Measurements from ENCODE around the gene CAVIN4. TPM values are rescaled to one million over a fixed set of nuclear protein-coding genes. Genes with fewer than 3 reads are reported as not detected.

CAVIN4 gene
- total RNA-seq, 6 donors from 2014 or later: 0.44 to 2.4 (median 0.80) TPM

DNA sequence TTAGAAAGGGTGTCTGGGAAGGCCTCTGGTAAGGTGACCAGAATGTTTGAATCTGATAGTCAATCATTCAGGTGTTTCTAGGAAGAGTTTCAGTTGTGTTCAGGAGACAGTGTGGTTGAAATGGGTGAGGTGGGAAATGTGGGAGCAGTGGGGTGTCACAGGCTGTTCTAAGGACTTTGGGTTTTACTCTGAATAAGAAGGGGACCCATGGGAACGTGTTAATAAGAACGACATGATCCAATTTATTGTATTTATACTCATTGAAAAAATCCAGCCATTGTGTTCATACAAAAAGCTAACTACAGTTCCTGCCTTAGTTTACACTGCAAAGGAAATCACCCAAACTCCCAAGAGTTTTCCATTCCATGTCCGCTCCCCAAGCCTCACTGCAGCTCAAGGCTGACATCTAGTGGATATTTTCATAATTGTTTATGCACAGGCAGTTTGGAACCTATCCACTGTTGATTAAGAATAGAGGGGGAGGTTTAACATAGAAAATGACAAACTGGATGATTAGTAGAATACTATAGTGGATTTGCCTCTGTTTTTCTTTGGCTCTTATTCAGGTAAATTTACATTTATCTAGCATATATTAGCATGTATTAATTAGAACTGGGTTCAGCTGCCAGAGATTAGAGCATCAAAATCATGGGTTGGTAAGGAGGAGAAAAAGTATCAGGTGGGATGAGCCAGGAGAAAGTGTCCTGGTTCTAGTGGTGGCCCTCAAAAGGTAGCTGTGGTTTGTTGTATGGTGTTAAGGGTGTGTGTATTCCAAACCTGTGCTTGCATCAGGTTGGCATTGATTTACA, 17.7 kb downstream of the CAVIN4 start:
- H3K4me1 ChIP-seq: peaks cover 4 to 16% (median 13%) of the 10 kb centered on the region in 4 donors
- TF ChIP-seq EP300 (IDR thresholded peaks at IDR 0.05): no peak
- TF ChIP-seq, protein P1, sequence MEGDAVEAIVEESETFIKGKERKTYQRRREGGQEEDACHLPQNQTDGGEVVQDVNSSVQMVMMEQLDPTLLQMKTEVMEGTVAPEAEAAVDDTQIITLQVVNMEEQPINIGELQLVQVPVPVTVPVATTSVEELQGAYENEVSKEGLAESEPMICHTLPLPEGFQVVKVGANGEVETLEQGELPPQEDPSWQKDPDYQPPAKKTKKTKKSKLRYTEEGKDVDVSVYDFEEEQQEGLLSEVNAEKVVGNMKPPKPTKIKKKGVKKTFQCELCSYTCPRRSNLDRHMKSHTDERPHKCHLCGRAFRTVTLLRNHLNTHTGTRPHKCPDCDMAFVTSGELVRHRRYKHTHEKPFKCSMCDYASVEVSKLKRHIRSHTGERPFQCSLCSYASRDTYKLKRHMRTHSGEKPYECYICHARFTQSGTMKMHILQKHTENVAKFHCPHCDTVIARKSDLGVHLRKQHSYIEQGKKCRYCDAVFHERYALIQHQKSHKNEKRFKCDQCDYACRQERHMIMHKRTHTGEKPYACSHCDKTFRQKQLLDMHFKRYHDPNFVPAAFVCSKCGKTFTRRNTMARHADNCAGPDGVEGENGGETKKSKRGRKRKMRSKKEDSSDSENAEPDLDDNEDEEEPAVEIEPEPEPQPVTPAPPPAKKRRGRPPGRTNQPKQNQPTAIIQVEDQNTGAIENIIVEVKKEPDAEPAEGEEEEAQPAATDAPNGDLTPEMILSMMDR (IDR thresholded peaks at IDR 0.05): peak; percentile 63 to 82 (median 76)
- no peak for TF ChIP-seq POLR2A (IDR thresholded peaks at IDR 0.05)
- TF ChIP-seq POLR2AphosphoS5 (IDR thresholded peaks at IDR 0.05): no peak
- 22% methylated on average over 3 of the region's 3 CpGs for WGBS, 2 donors
- H3K36me3 ChIP-seq: no peaks in the 10 kb centered on the region
- ATAC-seq (ENCODE audit: low FRiP score in 2 of 2) (peak in 1 of 2 donors; percentile 71), DNase-seq (no peak)
- H3K9me3 ChIP-seq: no peaks in the 10 kb centered on the region
- H3K4me3 ChIP-seq: no peak overlapping the region
- H3K27me3 ChIP-seq: no peaks in the 10 kb centered on the region
- no peak overlapping the region for H3K27ac ChIP-seq

DNA sequence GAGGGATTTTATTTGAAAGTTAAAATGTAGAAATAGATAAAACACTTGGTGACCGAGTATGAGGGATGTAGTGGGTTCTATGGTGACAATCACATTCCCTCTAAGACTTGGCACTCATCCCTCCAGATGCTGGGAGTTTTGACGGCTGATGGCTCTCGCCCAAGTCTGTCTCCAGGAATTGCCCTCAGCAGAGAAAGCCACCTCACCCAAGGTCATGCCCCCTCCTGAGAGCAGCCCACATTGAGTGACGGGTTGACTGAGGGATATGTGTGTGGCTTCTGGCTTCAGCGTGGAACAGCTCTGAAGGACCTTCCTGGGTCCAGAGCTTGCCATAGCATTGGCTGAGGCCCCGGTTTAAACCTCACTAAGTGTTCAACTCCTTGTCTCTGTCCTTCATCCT, 19.4 kb downstream of the CAVIN4 start:
- ATAC-seq (ENCODE audit: low FRiP score in 2 of 2) (peak in 1 of 2 donors; percentile 28), DNase-seq (no peak)
- H3K9me3 ChIP-seq: no peaks in the 10 kb centered on the region
- no peak overlapping the region for H3K4me3 ChIP-seq
- H3K36me3 ChIP-seq: no peaks in the 10 kb centered on the region
- peaks cover 4 to 16% (median 13%) of the 10 kb centered on the region in 4 donors for H3K4me1 ChIP-seq
- H3K27ac ChIP-seq: no peak overlapping the region
- TF ChIP-seq, protein P1 (IDR thresholded peaks at IDR 0.05): no peak
- no peak for TF ChIP-seq EP300 (IDR thresholded peaks at IDR 0.05)
- no peak for TF ChIP-seq POLR2AphosphoS5 (IDR thresholded peaks at IDR 0.05)
- no peak for TF ChIP-seq POLR2A (IDR thresholded peaks at IDR 0.05)
- WGBS, 2 donors: 37 to 50% methylated on average over 4 to 6 of the region's 6 CpGs
- H3K27me3 ChIP-seq: no peaks in the 10 kb centered on the region

DNA sequence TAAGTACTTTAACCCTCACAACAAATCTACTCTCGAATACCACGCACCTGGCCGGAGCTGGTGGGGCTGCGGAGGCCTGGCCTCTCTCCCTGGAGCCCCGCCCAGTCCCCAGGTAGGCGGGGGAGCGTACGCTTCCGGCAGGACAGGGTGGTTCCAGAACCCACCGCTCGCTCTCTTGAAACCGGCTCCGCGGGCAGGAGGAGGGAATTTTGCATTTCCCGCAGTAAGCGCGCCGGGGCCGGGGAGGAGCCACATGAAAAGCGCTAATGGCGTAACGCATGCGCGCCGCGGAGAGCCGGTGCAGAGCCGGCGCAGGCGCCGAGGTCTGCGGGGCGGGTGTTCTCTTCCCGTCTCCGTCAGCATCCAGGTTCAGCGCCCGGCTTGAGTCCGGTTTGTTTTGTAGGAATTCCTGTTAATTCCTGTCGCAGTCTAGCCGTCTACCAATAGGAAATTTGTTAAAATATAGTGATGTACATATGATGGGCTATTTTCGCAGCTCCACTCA, 20.8 kb downstream of the CAVIN4 start:
- peak; percentile 88 to 95 for DNase-seq
- H3K27me3 ChIP-seq: no peaks in the 10 kb centered on the region
- peak; percentile 90 to 91 for ATAC-seq (ENCODE audit: low FRiP score in 2 of 2)
- 2 to 3% methylated on average over 20 to 41 of the region's 41 CpGs for WGBS, 2 donors
- H3K9me3 ChIP-seq: no peaks in the 10 kb centered on the region
- no peaks in the 10 kb centered on the region for H3K36me3 ChIP-seq
- peak overlapping the region in 3 of 4 donors; percentile 39 to 55 (median 51) for H3K4me3 ChIP-seq
- H3K27ac ChIP-seq: peak overlapping the region in 3 of 4 donors; percentile 3 to 66 (median 62)
- H3K4me1 ChIP-seq: peaks cover 4 to 16% (median 13%) of the 10 kb centered on the region in 4 donors
- TF ChIP-seq POLR2AphosphoS5 (IDR thresholded peaks at IDR 0.05) (peak in 1 of 2 donors; percentile 13), POLR2A (IDR thresholded peaks at IDR 0.05) (peak in 1 of 4 donors; percentile 27), EP300 (IDR thresholded peaks at IDR 0.05) (no peak)

DNA sequence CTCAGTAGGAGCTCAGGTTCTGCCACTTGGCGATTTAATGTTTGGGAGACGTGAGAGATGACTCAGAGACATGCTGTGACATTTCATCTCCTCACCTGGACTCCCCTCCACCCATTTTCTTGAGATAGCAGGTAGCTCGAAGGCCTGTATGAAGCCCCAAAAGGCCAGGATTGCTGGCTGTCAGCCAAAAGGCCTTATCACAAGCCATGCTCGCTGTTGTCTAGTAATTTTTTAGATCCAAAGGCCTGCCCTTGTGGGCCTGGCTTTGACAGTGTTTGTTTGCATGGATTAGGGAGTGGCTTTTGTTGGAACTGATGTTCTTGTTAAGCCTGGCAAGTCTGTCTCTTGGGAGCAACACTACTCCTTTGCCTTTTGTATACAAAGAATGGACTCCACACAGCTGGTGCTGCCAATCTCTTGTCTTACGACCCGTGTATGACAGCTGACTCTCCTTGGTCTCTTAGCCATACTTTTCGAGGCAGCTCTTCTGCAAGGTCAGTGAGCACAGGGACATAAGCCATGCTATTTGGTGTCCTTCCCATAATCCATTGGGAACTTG, 22.7 kb downstream of the CAVIN4 start:
- H3K27me3 ChIP-seq: no peaks in the 10 kb centered on the region
- no peaks in the 10 kb centered on the region for H3K36me3 ChIP-seq
- DNase-seq (no peak), ATAC-seq (ENCODE audit: low FRiP score in 2 of 2) (no peak)
- H3K27ac ChIP-seq: no peak overlapping the region
- no peaks in the 10 kb centered on the region for H3K9me3 ChIP-seq
- TF ChIP-seq POLR2A (IDR thresholded peaks at IDR 0.05): no peak
- no peak for TF ChIP-seq POLR2AphosphoS5 (IDR thresholded peaks at IDR 0.05)
- TF ChIP-seq EP300 (IDR thresholded peaks at IDR 0.05): no peak
- TF ChIP-seq, protein P1 (IDR thresholded peaks at IDR 0.05): no peak
- H3K4me1 ChIP-seq: peaks cover 4 to 16% (median 13%) of the 10 kb centered on the region in 4 donors
- 83 to 89% methylated on average over 7 of the region's 7 CpGs for WGBS, 2 donors
- no peak overlapping the region for H3K4me3 ChIP-seq

DNA sequence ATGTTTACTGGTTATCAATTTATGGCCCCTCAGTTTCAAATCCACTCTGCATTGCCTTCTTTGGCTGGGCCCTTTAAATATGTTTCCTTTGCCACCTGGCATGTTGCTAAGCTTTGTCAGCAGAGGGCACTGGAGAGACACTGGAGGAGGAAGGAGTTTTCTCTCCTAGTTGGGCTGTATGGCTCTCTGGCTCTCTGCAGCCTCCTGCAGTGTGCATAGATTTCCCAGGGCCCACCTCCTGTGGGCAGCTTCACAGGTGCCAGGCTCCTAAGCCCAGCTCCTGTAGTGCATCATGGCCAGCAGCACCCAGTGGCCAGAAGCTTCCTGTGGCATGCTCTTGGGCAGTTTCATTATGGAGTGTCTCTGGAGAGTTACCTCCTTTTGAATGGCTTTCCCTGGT, 23.3 kb downstream of the CAVIN4 start:
- ATAC-seq (ENCODE audit: low FRiP score in 2 of 2) (peak; percentile 50 to 56), DNase-seq (peak in 1 of 2 donors; percentile 38)
- no peaks in the 10 kb centered on the region for H3K36me3 ChIP-seq
- no peak overlapping the region for H3K4me3 ChIP-seq
- H3K27ac ChIP-seq: no peak overlapping the region
- TF ChIP-seq, protein P1 (IDR thresholded peaks at IDR 0.05): peak in 5 of 6 experiments; percentile 15 to 51 (median 36)
- TF ChIP-seq POLR2AphosphoS5 (IDR thresholded peaks at IDR 0.05) (no peak), EP300 (IDR thresholded peaks at IDR 0.05) (no peak), POLR2A (IDR thresholded peaks at IDR 0.05) (no peak)
- H3K9me3 ChIP-seq: no peaks in the 10 kb centered on the region
- H3K4me1 ChIP-seq: peaks cover 4 to 16% (median 13%) of the 10 kb centered on the region in 4 donors
- no peaks in the 10 kb centered on the region for H3K27me3 ChIP-seq
